ENCODE measurements around the gene LRWD1.

Gene LRWD1

DNA sequence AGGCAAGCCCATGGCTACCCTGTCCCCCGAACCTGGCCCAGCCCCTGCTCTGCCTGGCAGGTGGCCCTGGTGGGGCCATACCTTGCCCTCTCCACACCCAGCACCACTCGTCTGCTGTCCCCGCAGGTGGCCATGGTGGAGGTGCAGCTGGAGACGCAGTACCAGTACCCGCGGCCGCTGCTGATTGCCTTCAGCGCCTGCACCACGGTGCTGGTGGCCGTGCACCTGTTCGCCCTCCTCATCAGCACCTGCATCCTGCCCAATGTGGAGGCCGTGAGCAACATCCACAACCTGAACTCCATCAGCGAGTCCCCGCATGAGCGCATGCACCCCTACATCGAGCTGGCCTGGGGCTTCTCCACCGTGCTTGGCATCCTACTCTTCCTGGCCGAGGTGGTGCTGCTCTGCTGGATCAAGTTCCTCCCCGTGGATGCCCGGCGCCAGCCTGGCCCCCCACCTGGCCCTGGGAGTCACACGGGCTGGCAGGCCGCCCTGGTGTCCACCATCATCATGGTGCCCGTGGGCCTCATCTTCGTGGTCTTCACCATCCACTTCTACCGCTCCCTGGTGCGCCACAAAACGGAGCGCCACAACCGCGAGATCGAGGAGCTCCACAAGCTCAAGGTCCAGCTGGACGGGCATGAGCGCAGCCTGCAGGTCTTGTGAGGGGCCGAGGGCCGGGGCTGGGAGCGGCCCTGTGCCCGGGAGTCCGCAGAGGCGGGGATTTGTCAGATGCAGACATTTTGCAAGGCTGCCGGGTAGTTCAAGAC lies 18.2 kb upstream of the LRWD1 start:
- Histone ChIP-seq H3K36me3 (ENCODE audit: control insufficient read depth in 2 of 2, insufficient read depth in 1 of 2, low read length in 2 of 2) (peaks cover 0 to 21% of the 10 kb centered on the region in 2 experiments; a peak in 2 of 3 replicates), H3K27ac (ENCODE audit: extremely low read depth, low read depth, low read length) (no peak overlapping the region), H3K4me1 (ENCODE audit: control insufficient read depth, insufficient read depth, low read length) (no peaks in the 10 kb centered on the region), H3K9me3 (ENCODE audit: control insufficient read depth, insufficient read depth, low read depth, low read length) (no peaks in the 10 kb centered on the region), H3K4me3 (ENCODE audit: low read depth, low read length) (no peak overlapping the region)
- CTCF ChIA-PET, result no interaction called here
- TF ChIP-seq SETDB1 (IDR thresholded peaks at IDR 0.05; ENCODE audit: insufficient read length, low read length) (no peak), ZNF792 (tag by site-specific recombination; IDR thresholded peaks at IDR 0.05) (no peak)
- POLR2A ChIA-PET, result no interaction called here

DNA sequence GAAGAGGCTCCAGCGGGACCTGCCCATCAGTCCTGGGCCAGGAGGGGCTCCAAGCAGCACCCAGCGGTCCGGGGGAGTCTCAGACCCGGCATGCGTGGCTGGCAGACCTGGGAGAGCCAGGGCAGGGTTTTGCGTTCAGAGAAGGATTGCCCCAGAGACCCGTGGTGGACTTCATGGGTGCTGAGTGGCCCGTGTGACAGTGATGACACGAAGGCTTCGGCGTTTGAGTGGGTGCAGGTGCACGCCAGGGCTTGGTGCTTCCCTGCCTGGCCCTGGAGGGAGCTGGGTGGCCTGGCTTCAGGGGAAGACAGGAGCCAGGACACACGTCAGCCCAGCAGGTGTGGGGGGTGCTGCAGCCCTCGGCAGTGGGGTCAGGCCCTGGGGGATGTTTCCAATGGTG lies 17.5 kb upstream of the LRWD1 start:
- POLR2A ChIA-PET, result interaction anchor here (1.1 kb wide), 1 partner anchor 10 kb away, joined by 3 read pairs; no protein-coding TSS in a partner anchor
- Histone ChIP-seq H3K4me3 (ENCODE audit: low read depth, low read length) (no peak overlapping the region), H3K27ac (ENCODE audit: extremely low read depth, low read depth, low read length) (no peak overlapping the region), H3K36me3 (ENCODE audit: control insufficient read depth in 2 of 2, insufficient read depth in 1 of 2, low read length in 2 of 2) (peaks cover 0 to 18% of the 10 kb centered on the region in 2 experiments; a peak in 2 of 3 replicates), H3K4me1 (ENCODE audit: control insufficient read depth, insufficient read depth, low read length) (no peaks in the 10 kb centered on the region), H3K9me3 (ENCODE audit: control insufficient read depth, insufficient read depth, low read depth, low read length) (no peaks in the 10 kb centered on the region)
- CTCF ChIA-PET, result no interaction called here
- TF ChIP-seq GLIS1 (tag by site-specific recombination; IDR thresholded peaks at IDR 0.05) (no peak), ZNF292 (tag by site-specific recombination; IDR thresholded peaks at IDR 0.05; ENCODE audit: borderline replicate concordance, low read depth) (no peak), ZNF791 (tag by site-specific recombination; IDR thresholded peaks at IDR 0.05) (no peak), ZNF529 (tag by site-specific recombination; IDR thresholded peaks at IDR 0.05; ENCODE audit: insufficient replicate concordance) (no peak), ZFP41 (tag by site-specific recombination; IDR thresholded peaks at IDR 0.05; ENCODE audit: borderline replicate concordance) (no peak), OVOL3 (tag by site-specific recombination; IDR thresholded peaks at IDR 0.05) (no peak), ZNF585B (tag by site-specific recombination; IDR thresholded peaks at IDR 0.05) (no peak)
- TF ChIP-seq, protein P1, sequence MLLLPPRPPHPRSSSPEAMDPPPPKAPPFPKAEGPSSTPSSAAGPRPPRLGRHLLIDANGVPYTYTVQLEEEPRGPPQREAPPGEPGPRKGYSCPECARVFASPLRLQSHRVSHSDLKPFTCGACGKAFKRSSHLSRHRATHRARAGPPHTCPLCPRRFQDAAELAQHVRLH (tag by site-specific recombination; IDR thresholded peaks at IDR 0.05), result no peak

DNA sequence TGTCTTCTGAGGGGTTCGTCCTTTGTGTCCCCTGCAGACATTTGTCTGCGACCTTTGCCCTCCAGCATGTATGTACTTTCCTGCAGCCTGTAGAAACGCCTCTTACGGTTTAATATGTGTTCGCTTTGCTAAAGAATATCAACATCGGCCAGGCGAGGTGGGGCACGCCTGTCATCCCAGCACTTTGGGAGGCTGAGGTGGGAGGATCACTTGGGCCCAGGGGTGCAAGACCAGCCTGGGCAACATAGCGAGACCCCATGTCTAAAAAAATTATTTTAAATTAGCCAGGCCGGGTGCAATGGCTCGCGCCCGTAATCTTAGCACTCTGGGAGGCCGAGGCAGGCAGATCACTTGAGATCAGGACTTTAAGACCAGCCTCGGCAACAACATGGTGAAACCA lies 15.6 kb upstream of the LRWD1 start:
- Histone ChIP-seq H3K4me3 (ENCODE audit: low read depth, low read length) (no peak overlapping the region), H3K27ac (ENCODE audit: extremely low read depth, low read depth, low read length) (no peak overlapping the region), H3K9me3 (ENCODE audit: control insufficient read depth, insufficient read depth, low read depth, low read length) (no peaks in the 10 kb centered on the region), H3K4me1 (ENCODE audit: control insufficient read depth, insufficient read depth, low read length) (no peaks in the 10 kb centered on the region), H3K36me3 (ENCODE audit: control insufficient read depth in 2 of 2, insufficient read depth in 1 of 2, low read length in 2 of 2) (peaks cover 0 to 18% of the 10 kb centered on the region in 2 experiments; a peak in 1 of 3 replicates)
- ChIA-PET POLR2A (no interaction called here), CTCF (interaction anchor here (0.7 kb wide), 2 partner anchors 37 to 42 kb away, joined by 3 read pairs; no protein-coding TSS in a partner anchor)
- TF ChIP-seq ZNF416 (tag by site-specific recombination; IDR thresholded peaks at IDR 0.05) (no peak), BCL11A (tag by site-specific recombination; IDR thresholded peaks at IDR 0.05; ENCODE audit: low read depth) (no peak), ZNF121 (tag by site-specific recombination; IDR thresholded peaks at IDR 0.05) (0 out of 2 replicates have a peak, but pooled peaks have one; percentile 22)
- TF ChIP-seq, protein P2, sequence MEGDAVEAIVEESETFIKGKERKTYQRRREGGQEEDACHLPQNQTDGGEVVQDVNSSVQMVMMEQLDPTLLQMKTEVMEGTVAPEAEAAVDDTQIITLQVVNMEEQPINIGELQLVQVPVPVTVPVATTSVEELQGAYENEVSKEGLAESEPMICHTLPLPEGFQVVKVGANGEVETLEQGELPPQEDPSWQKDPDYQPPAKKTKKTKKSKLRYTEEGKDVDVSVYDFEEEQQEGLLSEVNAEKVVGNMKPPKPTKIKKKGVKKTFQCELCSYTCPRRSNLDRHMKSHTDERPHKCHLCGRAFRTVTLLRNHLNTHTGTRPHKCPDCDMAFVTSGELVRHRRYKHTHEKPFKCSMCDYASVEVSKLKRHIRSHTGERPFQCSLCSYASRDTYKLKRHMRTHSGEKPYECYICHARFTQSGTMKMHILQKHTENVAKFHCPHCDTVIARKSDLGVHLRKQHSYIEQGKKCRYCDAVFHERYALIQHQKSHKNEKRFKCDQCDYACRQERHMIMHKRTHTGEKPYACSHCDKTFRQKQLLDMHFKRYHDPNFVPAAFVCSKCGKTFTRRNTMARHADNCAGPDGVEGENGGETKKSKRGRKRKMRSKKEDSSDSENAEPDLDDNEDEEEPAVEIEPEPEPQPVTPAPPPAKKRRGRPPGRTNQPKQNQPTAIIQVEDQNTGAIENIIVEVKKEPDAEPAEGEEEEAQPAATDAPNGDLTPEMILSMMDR (tag by site-specific recombination; IDR thresholded peaks at IDR 0.05), result no peak

DNA sequence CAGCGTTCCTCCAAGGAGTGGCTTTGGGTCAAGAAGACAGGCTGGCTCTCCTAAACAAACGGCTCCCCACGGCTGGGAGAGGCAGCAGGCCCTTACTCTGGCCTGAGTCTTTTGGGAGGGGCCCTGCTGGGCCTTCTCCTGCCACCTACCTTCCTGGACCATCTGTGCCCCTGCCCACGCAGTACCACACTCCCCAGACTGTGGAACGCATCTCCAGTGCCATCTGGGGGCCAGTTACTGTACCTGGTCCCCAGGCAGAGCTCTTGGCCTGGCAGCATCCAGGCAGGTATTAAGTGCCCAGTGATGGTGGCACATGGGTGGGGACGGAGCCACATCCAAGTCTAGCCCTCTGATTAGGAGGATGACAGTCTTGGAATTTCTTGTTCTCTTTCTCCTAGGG lies 14.5 kb upstream of the LRWD1 start:
- no peak overlapping the region for H3K4me3 ChIP-seq (ENCODE audit: low read depth, low read length)
- ChIA-PET POLR2A (interaction anchor here (1.2 kb wide), 1 partner anchor 10 kb away, joined by 4 read pairs; no protein-coding TSS in a partner anchor), CTCF (no interaction called here)
- no peaks in the 10 kb centered on the region for H3K4me1 ChIP-seq (ENCODE audit: control insufficient read depth, insufficient read depth, low read length)
- H3K9me3 ChIP-seq (ENCODE audit: control insufficient read depth, insufficient read depth, low read depth, low read length), result no peaks in the 10 kb centered on the region
- peaks cover 0 to 14% of the 10 kb centered on the region in 2 experiments; a peak in 1 of 3 replicates for H3K36me3 ChIP-seq (ENCODE audit: control insufficient read depth in 2 of 2, insufficient read depth in 1 of 2, low read length in 2 of 2)
- H3K27ac ChIP-seq (ENCODE audit: extremely low read depth, low read depth, low read length), result no peak overlapping the region
- TF ChIP-seq ZIC2 (tag by site-specific recombination; IDR thresholded peaks at IDR 0.05), result no peak
- TF ChIP-seq EGR2 (tag by site-specific recombination; IDR thresholded peaks at IDR 0.05; ENCODE audit: low read depth), result peak; percentile 59; the same call in 1 of the 2 replicates
- TF ChIP-seq ZFP3 (tag by site-specific recombination; IDR thresholded peaks at IDR 0.05; ENCODE audit: low read depth), result no peak
- TF ChIP-seq ZNF571 (tag by site-specific recombination; IDR thresholded peaks at IDR 0.05), result no peak
- TF ChIP-seq, protein P3, sequence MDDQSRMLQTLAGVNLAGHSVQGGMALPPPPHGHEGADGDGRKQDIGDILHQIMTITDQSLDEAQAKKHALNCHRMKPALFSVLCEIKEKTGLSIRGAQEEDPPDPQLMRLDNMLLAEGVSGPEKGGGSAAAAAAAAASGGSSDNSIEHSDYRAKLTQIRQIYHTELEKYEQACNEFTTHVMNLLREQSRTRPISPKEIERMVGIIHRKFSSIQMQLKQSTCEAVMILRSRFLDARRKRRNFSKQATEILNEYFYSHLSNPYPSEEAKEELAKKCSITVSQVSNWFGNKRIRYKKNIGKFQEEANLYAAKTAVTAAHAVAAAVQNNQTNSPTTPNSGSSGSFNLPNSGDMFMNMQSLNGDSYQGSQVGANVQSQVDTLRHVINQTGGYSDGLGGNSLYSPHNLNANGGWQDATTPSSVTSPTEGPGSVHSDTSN (CRISPR knock-in tag; IDR thresholded peaks at IDR 0.05), result no peak
- no peak for TF ChIP-seq SETDB1 (IDR thresholded peaks at IDR 0.05; ENCODE audit: insufficient read length, low read length)
- TF ChIP-seq, protein P2 (tag by site-specific recombination; IDR thresholded peaks at IDR 0.05), result peak; percentile 37; the same call in 1 of the 2 replicates
- no peak for TF ChIP-seq ZNF174 (tag by site-specific recombination; IDR thresholded peaks at IDR 0.05)
- no peak for TF ChIP-seq ZBTB7A (tag by site-specific recombination; IDR thresholded peaks at IDR 0.05; ENCODE audit: low read depth)
- TF ChIP-seq ZNF16 (tag by site-specific recombination; IDR thresholded peaks at IDR 0.05; ENCODE audit: low read depth), result no peak
